Forelimb muscle (tissue), 1 donor: ENCODE data around the gene HOMER1. TPM values are rescaled to one million over a fixed set of nuclear protein-coding genes. Genes with fewer than 3 reads are reported as not detected.
"Not testable (repeated sequence)": the region's sequence is repeated elsewhere in the genome, so short reads cannot be mapped to it uniquely, and the experiment has no call there.

Source experiments
- DNase-seq: peaks from one replicate; pipeline ENCODE4 v3.0.0-alpha.2; 2013; ENCODE audit warnings: low read depth
- polyA plus RNA-seq: library from polyadenylated mRNA; unstranded; fragments of 120-200 nt; gene quantifications from one replicate; pipeline ENCODE4 v1.2.1, GENCODE V29; 2013; ENCODE audit not compliant: insufficient read length

The HOMER1 gene
- polyA plus RNA-seq, 1 donor = 29.4 TPM

DNA sequence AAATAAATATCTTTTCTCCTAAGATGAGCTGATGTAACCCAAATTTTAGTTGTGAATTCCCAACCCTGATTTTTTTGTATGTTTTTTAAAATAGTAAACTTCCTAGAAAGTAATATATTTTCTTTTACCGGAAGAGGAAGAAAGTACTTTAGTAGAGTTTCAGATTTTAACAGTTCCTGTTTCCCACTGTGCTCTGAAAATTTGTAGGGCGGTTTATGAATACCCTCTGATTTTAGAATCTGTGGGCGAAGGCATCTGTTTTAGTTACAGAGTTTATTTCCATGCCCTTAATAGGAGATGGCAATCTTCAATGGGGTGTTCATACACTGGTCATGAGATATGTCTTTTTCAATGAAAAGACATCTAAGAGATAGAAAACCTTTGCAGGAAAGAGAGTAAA, 3.7 kb upstream of the HOMER1 start:
- no peak for DNase-seq

DNA sequence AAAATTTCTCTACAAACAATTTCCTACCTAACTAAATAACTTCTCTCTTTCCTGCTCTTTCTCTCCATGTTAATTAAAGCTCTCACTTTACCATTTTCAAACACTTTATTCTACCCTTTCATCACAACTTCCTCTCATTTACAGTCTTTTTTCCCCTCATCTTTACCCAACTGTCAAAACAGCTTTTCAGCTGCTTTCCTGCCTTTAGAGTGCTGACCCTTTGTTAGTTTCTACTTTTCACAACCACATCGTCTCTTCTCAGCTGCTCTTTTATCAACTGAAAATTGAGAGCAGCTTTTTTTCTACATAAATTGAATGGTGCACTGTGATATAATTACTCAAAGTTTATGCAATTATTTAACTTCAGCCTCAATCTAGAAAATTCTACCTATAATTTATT, 3.1 kb upstream of the HOMER1 start:
- no peak for DNase-seq

- not testable (repeated sequence) for DNase-seq
These were observed 2.4 kb upstream of the HOMER1 start for GRCh38 chr5:79516331-79516730.

DNA sequence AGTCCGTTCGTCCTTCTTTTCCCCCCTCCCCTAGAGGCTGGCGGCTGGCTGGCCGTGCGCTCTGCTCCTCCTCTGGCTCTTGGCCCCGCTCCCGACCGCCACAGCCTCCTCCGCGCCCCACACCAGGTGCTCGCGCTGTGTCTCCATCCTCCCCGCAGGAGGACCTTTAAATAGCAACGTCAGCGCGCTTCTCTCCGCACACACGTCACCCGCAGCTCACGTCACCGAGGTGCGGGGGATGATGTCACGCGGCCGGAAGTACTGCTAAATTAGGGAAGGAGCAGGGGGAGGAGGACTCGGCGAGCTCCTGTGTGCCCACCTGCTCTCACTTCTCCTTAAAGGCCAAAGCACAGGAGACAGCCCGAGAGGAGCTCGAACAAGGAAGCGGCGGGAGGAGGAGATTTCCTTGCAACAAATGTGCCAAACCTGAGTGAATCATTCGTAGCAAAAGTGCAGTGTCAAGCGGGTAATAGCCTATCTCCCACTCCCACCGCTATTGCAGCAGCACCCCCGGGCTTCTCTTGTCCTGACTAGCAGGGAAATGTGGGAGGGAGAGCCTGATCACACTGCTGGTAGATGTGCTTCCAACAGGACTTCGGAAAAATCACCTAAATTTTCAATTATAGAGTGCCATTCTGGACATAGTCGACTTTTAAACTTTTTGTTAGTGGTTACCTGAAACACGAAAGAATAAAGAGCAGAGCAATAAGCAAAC, 614 bp upstream of the HOMER1 start:
- peak; percentile 66 for DNase-seq

- no peak for DNase-seq
These were observed 628 bp downstream of the HOMER1 start for GRCh38 chr5:79513308-79513703.

DNA sequence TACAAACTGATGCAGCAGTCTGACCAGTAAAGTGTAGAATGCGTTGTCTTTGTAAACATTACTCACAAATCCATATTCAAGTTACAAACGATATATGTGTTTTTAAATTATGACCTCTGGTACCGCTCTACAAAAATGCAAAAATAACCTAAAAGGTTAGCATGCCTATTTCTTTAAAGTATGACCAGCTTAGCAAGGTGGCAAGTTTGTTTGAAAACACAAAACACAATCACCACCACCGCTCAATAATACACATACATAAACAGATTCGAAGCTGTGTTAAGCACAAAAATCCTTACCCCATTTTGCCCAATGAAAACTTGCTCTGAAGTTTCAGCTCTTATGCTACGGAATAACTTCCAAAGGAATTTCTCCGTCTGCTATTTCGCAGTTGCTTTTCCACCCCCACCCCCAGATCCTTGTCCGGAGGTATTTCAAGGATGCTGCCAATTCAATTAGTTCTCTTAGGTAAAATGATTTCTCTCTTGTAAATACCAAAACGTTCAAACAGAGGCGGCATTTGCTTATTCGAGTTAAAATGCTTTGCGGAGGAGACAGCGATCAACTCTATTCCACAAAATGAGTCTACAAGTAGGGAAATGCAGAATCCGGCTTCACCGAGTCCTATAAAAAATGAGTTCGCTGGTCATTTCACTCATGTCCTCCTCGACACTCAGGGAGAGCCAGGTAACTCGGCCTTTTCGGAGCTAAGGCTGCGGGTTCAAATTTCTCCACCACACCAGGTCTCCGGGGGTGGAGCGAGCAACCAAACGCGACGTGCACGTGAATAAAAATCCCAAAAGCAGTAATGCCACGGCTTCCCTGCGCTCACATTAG, 1.2 kb downstream of the HOMER1 start:
- DNase-seq = no peak

DNA sequence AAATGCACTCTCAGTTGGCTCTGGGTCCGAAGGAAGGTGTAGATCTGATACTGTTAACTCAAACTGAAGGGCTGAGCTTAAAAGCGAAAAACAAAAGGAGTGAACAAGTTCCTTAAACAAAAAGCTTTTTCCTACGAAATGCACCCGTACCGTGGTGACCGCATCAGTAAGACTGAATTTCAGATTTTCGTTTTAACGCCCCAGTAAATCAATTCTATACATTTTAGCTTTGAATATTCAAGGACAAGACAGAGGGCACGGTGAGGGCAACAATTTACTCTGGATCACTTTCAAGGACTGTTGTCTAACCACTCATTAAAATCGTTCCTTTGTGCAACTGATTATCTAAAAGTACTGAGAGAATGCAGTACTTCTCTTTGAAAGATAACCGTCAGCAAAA, 1.9 kb downstream of the HOMER1 start:
- no peak for DNase-seq

DNA sequence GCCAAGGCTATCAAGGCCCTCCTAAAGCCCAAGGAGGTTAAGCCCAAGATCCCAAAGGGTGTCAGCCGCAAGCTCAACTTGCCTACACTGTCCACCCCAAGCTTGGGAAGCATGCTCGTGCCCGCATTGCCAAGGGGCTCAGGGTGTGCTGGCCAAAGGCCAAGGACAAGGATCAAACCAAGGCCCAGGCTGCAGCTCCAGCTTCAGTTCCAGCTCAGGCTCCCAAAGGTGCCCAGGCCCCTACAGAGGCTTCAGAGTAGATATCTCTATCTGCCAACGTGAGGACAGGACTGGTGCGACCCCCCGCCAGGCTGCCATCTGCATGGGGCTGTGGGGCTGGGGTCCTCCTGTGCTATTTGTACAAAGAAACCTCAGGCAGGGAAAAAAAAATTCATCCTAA, 3.3 kb downstream of the HOMER1 start:
- DNase-seq = no peak

DNA sequence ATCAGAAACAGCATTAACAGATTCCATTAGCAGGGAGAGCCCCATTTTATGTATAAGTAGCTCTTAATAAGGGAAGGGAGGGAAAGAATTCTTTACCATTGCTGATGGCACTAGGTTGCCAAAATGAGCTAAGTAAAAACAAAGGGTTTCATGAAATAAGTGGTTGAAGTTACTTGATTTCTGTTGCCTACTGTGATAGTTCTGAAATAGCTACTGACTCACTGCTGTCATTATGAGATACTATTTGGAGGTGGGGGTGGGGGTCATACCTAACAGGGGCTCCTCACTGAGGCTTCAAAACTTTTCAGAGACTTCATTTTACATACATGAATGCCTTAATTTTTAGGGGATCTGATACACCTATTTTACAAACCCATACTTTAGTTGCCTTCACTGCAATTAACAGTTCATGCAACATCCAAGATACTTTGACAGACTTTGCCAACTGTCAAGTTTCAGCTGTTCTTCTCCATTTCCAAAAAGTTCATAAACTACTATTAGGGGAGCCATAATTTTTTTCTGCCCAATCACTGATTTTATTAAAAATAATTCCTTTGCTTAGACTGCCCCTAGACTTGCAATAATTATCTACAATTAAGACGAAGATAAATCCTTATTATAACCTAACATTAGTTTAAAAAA, 4.6 kb downstream of the HOMER1 start:
- no peak for DNase-seq

DNA sequence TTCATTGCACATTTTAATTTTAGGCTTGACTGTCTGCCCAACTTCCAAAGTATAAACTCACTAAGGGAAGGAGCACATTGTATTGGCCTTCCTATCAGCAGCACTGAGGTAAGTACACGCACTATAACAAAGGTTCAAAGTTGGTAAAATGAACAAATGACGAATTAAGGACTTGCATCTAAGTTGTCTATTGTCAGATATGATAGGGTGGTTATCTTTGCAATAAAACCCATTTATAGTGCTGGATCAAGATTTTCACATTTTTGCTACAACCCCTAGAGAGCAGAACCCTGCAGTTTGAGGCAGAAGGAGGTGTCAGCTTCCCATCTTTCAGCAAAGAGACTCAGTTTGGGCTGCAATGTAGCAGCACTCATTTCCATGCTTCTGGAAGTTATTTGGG, 5.1 kb downstream of the HOMER1 start:
- DNase-seq = no peak

DNA sequence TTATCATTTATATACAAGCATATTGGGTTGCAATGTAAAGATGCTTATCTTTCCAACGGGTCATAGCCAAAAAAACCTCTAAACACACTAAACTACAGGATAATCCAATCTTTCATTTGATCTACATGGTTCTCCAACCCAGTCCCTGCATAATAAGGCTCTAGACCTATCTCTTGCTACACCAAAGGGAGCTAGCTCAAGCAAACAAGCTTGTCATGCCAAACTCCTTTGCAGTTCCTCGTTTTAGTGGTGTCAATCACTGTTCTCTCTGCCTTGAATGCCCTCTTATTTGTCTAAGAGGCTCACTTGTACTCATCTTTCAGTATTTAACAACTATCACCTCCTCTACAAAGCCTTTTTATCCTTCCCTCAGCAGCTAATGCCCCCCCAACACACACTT, 5.6 kb downstream of the HOMER1 start:
- no peak for DNase-seq

DNA sequence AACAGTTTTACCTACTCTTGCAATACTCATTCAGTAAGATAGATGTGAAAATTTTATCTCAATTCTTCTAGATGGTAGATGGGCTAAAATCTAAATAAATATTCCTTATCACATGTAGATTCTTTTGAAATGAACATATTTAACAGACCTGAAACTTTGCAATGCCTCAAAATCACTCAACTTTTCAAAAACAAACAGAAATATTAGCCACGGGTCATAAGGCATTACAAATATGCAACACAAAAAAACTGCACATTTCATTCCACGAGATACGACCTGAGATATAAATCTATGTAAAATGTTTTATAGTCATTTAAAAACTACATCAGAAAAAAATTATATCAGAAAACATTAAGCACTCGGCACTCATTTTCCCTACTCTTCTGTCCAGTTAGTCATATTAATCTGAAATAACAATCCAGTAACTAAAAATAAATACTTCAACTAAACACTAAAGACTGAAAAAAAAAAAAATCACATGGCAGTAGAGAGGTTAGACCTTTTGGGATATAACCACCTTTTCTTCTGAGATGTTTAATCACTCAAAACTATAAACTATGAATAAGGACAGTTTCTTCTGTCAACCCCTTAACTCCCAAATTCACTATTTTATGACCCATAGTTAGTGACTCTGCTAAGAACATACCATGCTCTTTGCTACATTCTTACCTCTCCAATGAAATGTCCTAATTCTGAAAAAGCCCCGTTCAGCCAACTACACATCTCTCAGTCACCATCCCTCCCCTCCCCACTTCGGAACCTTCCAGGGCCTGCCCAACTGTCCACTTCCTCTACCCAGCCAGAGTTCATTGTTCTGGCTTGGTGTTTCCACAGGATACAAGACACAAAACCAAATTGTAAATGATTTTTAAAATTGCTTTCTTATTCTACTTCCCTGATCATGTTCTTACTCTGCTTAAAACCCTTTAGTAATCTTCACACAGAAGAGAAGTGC, 6.4 kb downstream of the HOMER1 start:
- DNase-seq = no peak

DNA sequence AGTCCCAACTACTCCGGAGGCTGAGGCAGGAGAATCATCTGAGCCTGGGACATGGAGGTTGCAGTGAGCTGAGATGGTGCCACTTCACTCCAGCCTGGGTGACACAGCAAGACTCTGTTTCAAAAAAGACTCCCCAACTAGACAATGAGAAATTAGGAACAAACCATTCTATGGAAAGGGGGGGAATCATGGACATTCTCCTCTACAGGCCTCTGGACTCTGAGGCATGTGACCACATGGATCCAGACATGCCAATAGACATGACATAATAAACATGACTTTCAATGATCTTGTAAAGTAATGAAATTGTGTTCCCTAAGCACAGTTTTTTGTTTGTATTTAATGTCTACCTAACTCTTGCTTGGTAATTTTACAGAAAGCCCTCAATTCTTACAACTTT, 8.8 kb downstream of the HOMER1 start:
- no peak for DNase-seq

- no peak for DNase-seq
These were observed 10.0 kb downstream of the HOMER1 start for GRCh38 chr5:79503794-79504495.

- DNase-seq = no peak
These were observed 14.2 kb downstream of the HOMER1 start for GRCh38 chr5:79499640-79500273.

DNA sequence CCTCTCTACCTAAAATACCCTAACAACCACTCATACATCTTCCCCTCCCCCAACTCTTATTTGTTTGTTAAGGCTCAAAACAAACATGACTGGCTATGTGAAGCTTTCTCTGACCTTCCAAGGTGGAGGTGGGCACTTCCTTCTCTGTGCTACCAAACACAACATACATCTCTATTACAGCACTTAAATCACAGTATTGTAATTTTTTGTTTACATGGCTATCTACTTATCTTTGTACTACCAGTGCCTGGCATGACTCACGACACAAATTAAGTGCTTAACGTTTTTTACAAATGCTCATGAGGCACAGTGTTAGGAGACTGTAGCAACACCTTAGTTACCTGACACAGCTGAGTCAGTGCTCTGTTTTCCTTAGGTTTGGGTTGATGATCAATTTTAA, 18.6 kb downstream of the HOMER1 start:
- no peak for DNase-seq

DNA sequence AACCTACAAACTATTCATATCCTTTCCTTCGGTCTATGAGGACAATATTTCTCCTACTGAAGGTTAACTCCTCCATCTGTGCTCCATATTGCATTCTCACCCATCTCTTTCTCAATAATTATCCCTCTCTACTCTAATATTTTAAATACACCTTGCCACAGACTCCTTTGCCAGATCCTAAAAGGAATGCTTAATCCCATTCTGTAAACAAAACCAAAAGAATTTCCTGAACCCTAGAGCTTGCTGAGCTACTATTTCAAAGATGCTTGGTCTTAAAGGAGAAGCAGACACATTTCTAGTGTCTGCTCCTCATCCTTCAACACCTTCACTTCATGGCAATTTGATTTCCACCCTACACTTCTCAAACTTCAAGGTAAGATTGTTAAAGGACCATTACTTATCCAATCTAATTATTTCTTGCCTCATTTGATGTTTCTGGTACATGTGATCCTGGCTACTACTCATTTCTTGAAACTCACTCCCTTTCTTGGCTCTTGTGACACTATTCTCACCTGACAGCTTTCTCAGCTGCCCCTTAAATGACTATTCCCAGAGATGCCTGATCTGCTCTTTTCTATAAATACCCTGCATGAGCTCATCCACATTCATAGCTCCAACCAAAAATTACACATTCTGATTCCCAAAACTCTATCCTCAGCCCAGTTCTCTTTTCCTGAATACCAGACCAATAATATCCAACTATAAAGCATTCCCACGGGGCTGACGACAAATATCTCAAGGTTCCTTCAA, 20.2 kb downstream of the HOMER1 start:
- DNase-seq = no peak

DNA sequence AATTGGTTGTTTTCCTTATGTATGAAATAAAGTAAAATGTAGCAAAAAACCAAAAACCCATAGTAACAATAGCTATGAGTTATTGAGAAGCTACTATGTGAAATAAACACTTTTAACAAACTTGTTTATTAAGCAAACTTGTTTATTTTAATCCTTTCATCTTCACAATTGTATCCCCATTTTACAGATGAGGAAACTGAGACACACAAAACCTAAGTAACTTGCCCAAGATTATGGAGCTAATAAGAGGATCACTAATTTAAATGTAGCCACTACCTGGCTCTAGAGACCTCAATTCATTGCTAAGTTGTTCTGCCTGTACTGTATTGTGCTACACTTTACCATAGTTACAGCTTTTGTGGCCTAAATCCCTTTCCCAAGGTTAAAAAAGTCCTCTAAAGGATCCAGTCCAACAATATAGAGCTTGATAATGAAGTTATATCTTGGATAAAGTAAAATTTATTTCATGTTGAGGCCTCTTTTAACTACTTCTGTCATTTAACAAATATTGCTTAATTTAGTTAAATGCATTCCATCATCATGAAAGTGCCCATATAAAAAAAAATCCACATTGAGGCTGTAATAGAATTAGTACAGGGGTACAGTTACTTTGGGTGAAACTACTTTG, 22.1 kb downstream of the HOMER1 start:
- DNase-seq = no peak

DNA sequence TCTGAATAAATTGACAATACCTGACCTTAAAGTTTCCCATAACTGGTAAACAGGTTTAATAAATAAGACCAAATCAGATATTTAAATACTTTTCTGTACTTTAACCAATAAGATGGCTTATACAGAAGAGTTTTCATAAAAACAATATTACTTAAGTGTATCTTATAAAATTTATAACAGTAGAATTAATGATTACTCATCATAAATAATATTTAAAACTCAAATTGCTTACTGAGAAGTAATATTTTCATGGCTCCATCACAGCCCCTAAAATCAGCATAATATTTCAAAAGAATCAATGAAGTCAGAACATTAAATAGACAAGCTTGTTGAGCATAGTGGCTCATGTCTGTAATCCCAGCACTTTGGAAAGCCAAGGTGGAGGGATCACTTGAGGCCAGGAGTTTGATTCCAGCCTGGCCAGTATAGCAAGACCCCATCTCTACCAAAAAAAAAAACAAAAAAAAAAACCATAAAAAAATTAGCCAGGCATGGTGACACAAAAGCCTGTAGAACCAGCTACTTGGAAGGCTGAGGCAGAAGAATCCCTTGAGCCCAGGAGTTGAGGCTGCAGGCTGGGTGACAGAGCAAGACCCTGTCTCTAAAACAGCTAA, 23.5 kb downstream of the HOMER1 start:
- no peak for DNase-seq
